ENCODE measurements around the gene MAP2K2. TPM values are rescaled to one million over a fixed set of nuclear protein-coding genes. Genes with fewer than 3 reads are reported as not detected.

MAP2K2 gene
- total and polyA plus RNA-seq, 2 donors (not counting 1 experiment from before 2014, with no cell fraction given): 138 to 181 TPM

- TF ChIP-seq EZH2 (IDR thresholded peaks at IDR 0.05; ENCODE audit: borderline replicate concordance, insufficient read depth, low read depth, low read length, poor library complexity, severe bottlenecking) (no peak), CTCF (IDR thresholded peaks at IDR 0.05) (no peak)
- Histone ChIP-seq H3K27me3 (replicated peaks in 1 of 4; ENCODE audit: control extremely low read depth in 1 of 4, control insufficient read depth in 3 of 4, insufficient read depth in 4 of 4, low read length in 3 of 4) (no peaks in the 10 kb centered on the region), H3K79me2 (ENCODE audit: control insufficient read depth, insufficient read depth, low read length) (peaks cover 62% of the 10 kb centered on the region), H3K9ac (ENCODE audit: low read length) (peak overlapping the region; percentile 59), H3K4me3 (ENCODE audit: control extremely low read depth in 1 of 5, extremely low read depth in 1 of 5, insufficient read depth in 1 of 5, low read depth in 2 of 5, low read length in 4 of 5) (peak overlapping the region in 2 of 5 experiments; percentile 11 to 49), H3K27ac (ENCODE audit: low read length in 2 of 2) (peak overlapping the region; percentile 82 to 85), H3K36me3 (replicated peaks in 1 of 2; ENCODE audit: control extremely low read depth in 1 of 2, control insufficient read depth in 1 of 2, extremely low read depth in 1 of 2, insufficient read depth in 2 of 2, low read length in 1 of 2) (peaks cover 2 to 29% of the 10 kb centered on the region in 2 experiments), H3K4me1 (ENCODE audit: control insufficient read depth in 2 of 2, insufficient read depth in 2 of 2, low read length in 2 of 2) (peaks cover 40 to 59% of the 10 kb centered on the region in 2 donors), H3K4me2 (replicated peaks; ENCODE audit: low read depth, low read length, poor library complexity, severe bottlenecking) (peak overlapping the region; percentile 87), H2AFZ (ENCODE audit: insufficient read depth, low read depth, low read length, poor library complexity, severe bottlenecking) (no peak overlapping the region), H3K9me3 (ENCODE audit: control extremely low read depth in 1 of 3, control insufficient read depth in 2 of 3, insufficient read depth in 1 of 3, low read length in 2 of 3) (peaks cover 0 to 3% (median 0%) of the 10 kb centered on the region in 3 donors), H4K20me1 (ENCODE audit: control insufficient read depth, insufficient read depth, low read length, poor library complexity, severe bottlenecking) (no peaks in the 10 kb centered on the region)
- intact Hi-C loops (cut with micrococcal nuclease): loop anchor here (1.0 to 2.0 kb wide), 3 partner anchors 15 to 42 kb away; partner anchors contain the start of gene MAP2K2
- H3K9me3 Mint-ChIP-seq (ENCODE audit: insufficient read depth): no peaks in the 10 kb centered on the region
- DNase-seq: no peak
- no peak for ATAC-seq (ENCODE audit: low read depth)
- peak overlapping the region; percentile 100 for H3K27ac Mint-ChIP-seq
- no peaks in the 10 kb centered on the region for H3K27me3 Mint-ChIP-seq
- 75% methylated on average over 1 of the region's 6 CpGs for whole genome bisulfite sequencing (ENCODE audit: insufficient coverage)
- ChIA-PET POLR2A (interaction anchor here (0.6 to 1.7 kb wide), 11 partner anchors 10 to 436 kb away, joined by 3 to 27 read pairs (median 3); partner anchors contain the start of genes CHAF1A, EEF2 and ZBTB7A), CTCF (interaction anchor here (0.6 to 1.5 kb wide), 7 partner anchors 11 to 124 kb away, joined by 3 to 20 read pairs (median 3); no protein-coding TSS in a partner anchor)
- H3K4me3 Mint-ChIP-seq: peak overlapping the region; percentile 88
- H3K4me1 Mint-ChIP-seq: peaks cover 58% of the 10 kb centered on the region
Observed at GRCh38 chr19:4109626-4109945, 14.3 kb downstream of the MAP2K2 start.

Data from B cell (primary cell).